OCI-LY3 (cell line): ENCODE results near the gene RPS6KB1.

Source experiments
- CTCF ChIP-seq: fragments of 200-600, 300-600 bp; sonication (generic); IDR thresholded peaks from 2 replicates; pipeline ENCODE4 v1.5.1; 2014; ENCODE audit warnings: antibody characterized with exemption, low read length, low read depth
- EZH2phosphoT487 ChIP-seq: fragments of 200-600 bp; shearing (Covaris generic); IDR thresholded peaks from 2 replicates; pipeline ENCODE4 v1.6.1; 2018; ENCODE audit warnings: antibody characterized with exemption, mixed run types, low read depth

GRCh38 chr17:59893676-59894100 is 767 bp downstream of the RPS6KB1 start:
- TF ChIP-seq CTCF (no peak), EZH2phosphoT487 (no peak)
